GM23338 (cell line): Measurements from ENCODE around the gene COQ8B. TPM values are rescaled to one million over a fixed set of nuclear protein-coding genes. Genes with fewer than 3 reads are reported as not detected.
"Not testable (repeated sequence)": the region's sequence is repeated elsewhere in the genome, so short reads cannot be mapped to it uniquely, and the experiment has no call there.

Experiments
- ATAC-seq: fragments of 200-7000 bp; cut with Tn5 transposase; 3 replicates; pipeline ENCODE4 v1.9.1; 2020
- DNase-seq: peaks from one replicate; pipeline ENCODE4 v3.0.0-alpha.2; 2015; ENCODE audit warnings: low spot score
- H2AFZ ChIP-seq: fragments of 200-600 bp; sonication (generic); 2 replicates; pipeline ENCODE4 v1.8.0; 2016; ENCODE audit warnings: antibody characterized with exemption, mild to moderate bottlenecking, moderate library complexity
- H3F3A ChIP-seq: fragments of 200-600 bp; sonication (generic); replicated peaks from 2 replicates; pipeline ENCODE4 v1.8.0; 2017; ENCODE audit warnings: antibody characterized with exemption, mixed run types, low read depth
- H3K27ac ChIP-seq: fragments of 200-600 bp; sonication (generic); 2 replicates; pipeline ENCODE4 v1.6.1; 2016; ENCODE audit warnings: low read depth
- H3K27me3 ChIP-seq: fragments of 200-600 bp; sonication (generic); 2 replicates; pipeline ENCODE4 v1.8.0; 2016; ENCODE audit warnings: mild to moderate bottlenecking, mixed run types, moderate library complexity; ENCODE audit not compliant: insufficient read depth
- H3K36me3 ChIP-seq: fragments of 200-600 bp; sonication (generic); 2 replicates; pipeline ENCODE4 v1.8.0; 2016; ENCODE audit warnings: mild to moderate bottlenecking; ENCODE audit not compliant: insufficient read depth
- H3K4me1 ChIP-seq: fragments of 200-600 bp; sonication (generic); 2 replicates; pipeline ENCODE4 v1.8.0; 2016; ENCODE audit warnings: mild to moderate bottlenecking, moderate library complexity; ENCODE audit not compliant: insufficient read depth
- H3K4me2 ChIP-seq: fragments of 200-600 bp; sonication (generic); 2 replicates; pipeline ENCODE4 v1.7.1; 2017; ENCODE audit warnings: mixed run types
- H3K4me3 ChIP-seq: fragments of 200-600 bp; sonication (generic); 2 replicates; pipeline ENCODE4 v1.6.1; 2016; ENCODE audit warnings: mixed run types
- H3K79me2 ChIP-seq: fragments of 200-600 bp; sonication (generic); replicated peaks from 2 replicates; pipeline ENCODE4 v1.8.0; 2017; ENCODE audit warnings: mild to moderate bottlenecking; ENCODE audit not compliant: insufficient read depth
- H3K9me2 ChIP-seq: fragments of 200-600 bp; sonication (generic); 2 replicates; pipeline ENCODE4 v1.8.0; 2017; ENCODE audit not compliant: insufficient read depth
- H4K20me1 ChIP-seq: fragments of 200-600 bp; sonication (generic); replicated peaks from 2 replicates; pipeline ENCODE4 v1.8.0; 2017; ENCODE audit warnings: mild to moderate bottlenecking; ENCODE audit not compliant: insufficient read depth
- H3K27ac Mint-ChIP-seq: 2 replicates; pipeline ENCODE4 v1.8.0; 2020; ENCODE audit warnings: inconsistent platforms, mild to moderate bottlenecking, moderate library complexity, mixed read lengths
- H3K27me3 Mint-ChIP-seq: 3 replicates; pipeline ENCODE4 v1.8.0; 2022; ENCODE audit warnings: low read depth, mild to moderate bottlenecking, moderate library complexity, mixed read lengths, inconsistent platforms; ENCODE audit not compliant: insufficient read depth, poor library complexity
- H3K36me3 Mint-ChIP-seq: 3 replicates; pipeline ENCODE4 v1.8.0; 2021; ENCODE audit warnings: low read depth, mild to moderate bottlenecking, inconsistent platforms, moderate library complexity, mixed read lengths
- H3K4me1 Mint-ChIP-seq: 3 replicates; pipeline ENCODE4 v1.8.0; 2020; ENCODE audit warnings: mild to moderate bottlenecking, inconsistent platforms, mixed read lengths
- H3K4me3 Mint-ChIP-seq: 3 replicates; pipeline ENCODE4 v1.8.0; 2021; ENCODE audit warnings: moderate library complexity, mild to moderate bottlenecking, inconsistent platforms, mixed read lengths
- H3K9me3 Mint-ChIP-seq: 3 replicates; pipeline ENCODE4 v1.8.0; 2020; ENCODE audit warnings: moderate library complexity, mild to moderate bottlenecking, inconsistent platforms, mixed read lengths
- CREB1 ChIP-seq: fragments of 250-450 bp; sonication (Bioruptor Pico); IDR thresholded peaks from 2 replicates; pipeline ENCODE4 v1.5.0; 2020; ENCODE audit warnings: low read depth, mild to moderate bottlenecking, moderate library complexity
- ETS1 ChIP-seq: IDR thresholded peaks from 2 replicates; pipeline ENCODE4 v1.6.1; 2016; ENCODE audit warnings: antibody characterized with exemption
- EZH2 ChIP-seq: fragments of 200-600 bp; sonication (generic); IDR thresholded peaks from one replicate; pipeline ENCODE4 v1.8.0; 2017; ENCODE audit warnings: antibody characterized with exemption, mild to moderate bottlenecking, low read depth; ENCODE audit not compliant: unreplicated experiment
- ZNF114 ChIP-seq: fragments of 250-450 bp; sonication (Bioruptor Pico); IDR thresholded peaks from 2 replicates; pipeline ENCODE4 v1.5.0; 2020; ENCODE audit warnings: mild to moderate bottlenecking, moderate library complexity
- polyA plus RNA-seq: library from polyadenylated mRNA; unstranded; fragments of >200 nt; fragmentation: Nextera tagmentation; extraction: Ambion mirVana; gene quantifications from 2 replicates; pipeline ENCODE4 v1.2.1, GENCODE V29; 2016
- total RNA-seq: library from RNA; depleted of rRNA; stranded (reverse); fragments of >200 nt; shearing (Covaris generic); gene quantifications from 2 replicates; pipeline ENCODE4 v1.2.3, GENCODE V29; 2014
- TF ChIP-seq, protein P1 (sequence below): fragments of 250-450 bp; sonication (Bioruptor Pico); IDR thresholded peaks from 2 replicates; pipeline ENCODE4 v1.5.0; 2020; ENCODE audit warnings: mild to moderate bottlenecking, moderate library complexity

The COQ8B gene
- total and polyA plus RNA-seq, 2 experiments from 2014 or later, result 13.9 to 59.6 TPM

GRCh38 chr19:40650749-40651305 lies 65.9 kb downstream of the COQ8B start:
- no peaks in the 10 kb centered on the region for H3K4me1 ChIP-seq
- Mint-ChIP-seq H3K27me3 (peaks cover 3% of the 10 kb centered on the region), H3K4me1 (no peaks in the 10 kb centered on the region), H3K36me3 (peaks cover 6% of the 10 kb centered on the region), H3K4me3 (no peak overlapping the region), H3K27ac (no peak overlapping the region), H3K9me3 (peaks cover 6% of the 10 kb centered on the region)
- no peaks in the 10 kb centered on the region for H4K20me1 ChIP-seq
- H3K36me3 ChIP-seq, result no peaks in the 10 kb centered on the region
- TF ChIP-seq ETS1 (no peak), CREB1 (no peak), EZH2 (no peak), ZNF114 (no peak)
- TF ChIP-seq, protein P1, sequence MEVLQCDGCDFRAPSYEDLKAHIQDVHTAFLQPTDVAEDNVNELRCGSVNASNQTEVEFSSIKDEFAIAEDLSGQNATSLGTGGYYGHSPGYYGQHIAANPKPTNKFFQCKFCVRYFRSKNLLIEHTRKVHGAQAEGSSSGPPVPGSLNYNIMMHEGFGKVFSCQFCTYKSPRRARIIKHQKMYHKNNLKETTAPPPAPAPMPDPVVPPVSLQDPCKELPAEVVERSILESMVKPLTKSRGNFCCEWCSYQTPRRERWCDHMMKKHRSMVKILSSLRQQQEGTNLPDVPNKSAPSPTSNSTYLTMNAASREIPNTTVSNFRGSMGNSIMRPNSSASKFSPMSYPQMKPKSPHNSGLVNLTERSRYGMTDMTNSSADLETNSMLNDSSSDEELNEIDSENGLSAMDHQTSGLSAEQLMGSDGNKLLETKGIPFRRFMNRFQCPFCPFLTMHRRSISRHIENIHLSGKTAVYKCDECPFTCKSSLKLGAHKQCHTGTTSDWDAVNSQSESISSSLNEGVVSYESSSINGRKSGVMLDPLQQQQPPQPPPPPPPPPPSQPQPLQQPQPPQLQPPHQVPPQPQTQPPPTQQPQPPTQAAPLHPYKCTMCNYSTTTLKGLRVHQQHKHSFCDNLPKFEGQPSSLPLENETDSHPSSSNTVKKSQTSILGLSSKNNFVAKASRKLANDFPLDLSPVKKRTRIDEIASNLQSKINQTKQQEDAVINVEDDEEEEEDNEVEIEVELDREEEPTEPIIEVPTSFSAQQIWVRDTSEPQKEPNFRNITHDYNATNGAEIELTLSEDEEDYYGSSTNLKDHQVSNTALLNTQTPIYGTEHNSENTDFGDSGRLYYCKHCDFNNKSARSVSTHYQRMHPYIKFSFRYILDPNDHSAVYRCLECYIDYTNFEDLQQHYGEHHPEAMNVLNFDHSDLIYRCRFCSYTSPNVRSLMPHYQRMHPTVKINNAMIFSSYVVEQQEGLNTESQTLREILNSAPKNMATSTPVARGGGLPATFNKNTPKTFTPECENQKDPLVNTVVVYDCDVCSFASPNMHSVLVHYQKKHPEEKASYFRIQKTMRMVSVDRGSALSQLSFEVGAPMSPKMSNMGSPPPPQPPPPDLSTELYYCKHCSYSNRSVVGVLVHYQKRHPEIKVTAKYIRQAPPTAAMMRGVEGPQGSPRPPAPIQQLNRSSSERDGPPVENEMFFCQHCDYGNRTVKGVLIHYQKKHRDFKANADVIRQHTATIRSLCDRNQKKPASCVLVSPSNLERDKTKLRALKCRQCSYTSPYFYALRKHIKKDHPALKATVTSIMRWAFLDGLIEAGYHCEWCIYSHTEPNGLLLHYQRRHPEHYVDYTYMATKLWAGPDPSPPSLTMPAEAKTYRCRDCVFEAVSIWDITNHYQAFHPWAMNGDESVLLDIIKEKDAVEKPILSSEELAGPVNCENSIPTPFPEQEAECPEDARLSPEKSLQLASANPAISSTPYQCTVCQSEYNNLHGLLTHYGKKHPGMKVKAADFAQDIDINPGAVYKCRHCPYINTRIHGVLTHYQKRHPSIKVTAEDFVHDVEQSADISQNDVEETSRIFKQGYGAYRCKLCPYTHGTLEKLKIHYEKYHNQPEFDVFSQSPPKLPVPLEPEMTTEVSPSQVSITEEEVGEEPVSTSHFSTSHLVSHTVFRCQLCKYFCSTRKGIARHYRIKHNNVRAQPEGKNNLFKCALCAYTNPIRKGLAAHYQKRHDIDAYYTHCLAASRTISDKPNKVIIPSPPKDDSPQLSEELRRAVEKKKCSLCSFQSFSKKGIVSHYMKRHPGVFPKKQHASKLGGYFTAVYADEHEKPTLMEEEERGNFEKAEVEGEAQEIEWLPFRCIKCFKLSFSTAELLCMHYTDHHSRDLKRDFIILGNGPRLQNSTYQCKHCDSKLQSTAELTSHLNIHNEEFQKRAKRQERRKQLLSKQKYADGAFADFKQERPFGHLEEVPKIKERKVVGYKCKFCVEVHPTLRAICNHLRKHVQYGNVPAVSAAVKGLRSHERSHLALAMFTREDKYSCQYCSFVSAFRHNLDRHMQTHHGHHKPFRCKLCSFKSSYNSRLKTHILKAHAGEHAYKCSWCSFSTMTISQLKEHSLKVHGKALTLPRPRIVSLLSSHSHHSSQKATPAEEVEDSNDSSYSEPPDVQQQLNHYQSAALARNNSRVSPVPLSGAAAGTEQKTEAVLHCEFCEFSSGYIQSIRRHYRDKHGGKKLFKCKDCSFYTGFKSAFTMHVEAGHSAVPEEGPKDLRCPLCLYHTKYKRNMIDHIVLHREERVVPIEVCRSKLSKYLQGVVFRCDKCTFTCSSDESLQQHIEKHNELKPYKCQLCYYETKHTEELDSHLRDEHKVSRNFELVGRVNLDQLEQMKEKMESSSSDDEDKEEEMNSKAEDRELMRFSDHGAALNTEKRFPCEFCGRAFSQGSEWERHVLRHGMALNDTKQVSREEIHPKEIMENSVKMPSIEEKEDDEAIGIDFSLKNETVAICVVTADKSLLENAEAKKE (CRISPR knock-in tag), result no peak
- H3K79me2 ChIP-seq, result no peaks in the 10 kb centered on the region
- no peaks in the 10 kb centered on the region for H3K9me2 ChIP-seq
- ATAC-seq (no peak), DNase-seq (no peak)
- no peak overlapping the region for H3K4me3 ChIP-seq
- no peak overlapping the region for H3K27ac ChIP-seq
- H3F3A ChIP-seq, result no peaks in the 10 kb centered on the region
- H2AFZ ChIP-seq, result no peak overlapping the region
- H3K4me2 ChIP-seq, result no peak overlapping the region
- no peaks in the 10 kb centered on the region for H3K27me3 ChIP-seq

DNA sequence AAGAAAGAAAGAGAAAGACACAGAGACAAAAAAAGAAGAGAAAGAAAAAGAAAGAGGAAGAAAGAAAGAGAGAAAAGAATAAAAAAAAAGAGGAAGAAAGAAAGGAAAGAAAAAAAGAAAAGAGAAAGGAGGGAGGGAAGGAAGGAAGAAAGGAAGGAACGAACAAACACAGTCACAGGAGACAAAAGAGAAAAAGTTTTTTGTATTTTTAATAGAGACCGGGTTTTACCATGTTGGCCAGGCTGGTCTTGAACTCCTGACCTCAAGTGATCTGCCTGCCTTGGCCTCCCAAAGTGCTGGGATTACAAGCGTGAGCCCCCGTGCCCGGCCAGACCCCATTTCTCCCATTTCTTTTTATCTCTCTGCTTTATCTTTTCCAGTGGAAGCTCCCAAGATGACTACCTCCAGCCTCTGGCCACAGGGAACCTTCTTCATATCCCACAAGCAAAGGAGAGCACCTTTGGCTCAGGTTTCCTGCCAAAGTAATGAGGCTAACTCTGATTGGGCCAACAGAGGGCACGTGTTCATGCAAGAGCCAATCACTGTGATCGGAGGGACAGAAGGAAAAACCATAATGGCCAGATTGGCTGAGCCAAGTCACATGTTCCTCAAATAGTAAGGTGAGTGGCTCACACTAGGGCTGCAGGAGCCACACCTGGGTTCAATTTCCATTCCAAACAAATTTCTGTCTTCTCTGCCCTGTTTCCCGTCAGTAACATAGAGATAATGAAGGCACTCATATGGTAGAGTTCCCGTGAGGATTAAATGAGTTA lies 66.6 kb downstream of the COQ8B start:
- not testable (repeated sequence) for H2AFZ ChIP-seq

More for the DNA sequence above, 66.6 kb downstream of the COQ8B start:
- not testable (repeated sequence) for H4K20me1 ChIP-seq, H3K4me2 ChIP-seq, H3K36me3 ChIP-seq, H3K36me3 Mint-ChIP-seq, H3K27me3 ChIP-seq, H3K9me2 ChIP-seq, ATAC-seq, H3K4me3 ChIP-seq, H3K27ac Mint-ChIP-seq, H3K27ac ChIP-seq, H3K4me1 ChIP-seq, H3K79me2 ChIP-seq, H3K4me3 Mint-ChIP-seq, H3F3A ChIP-seq, H3K27me3 Mint-ChIP-seq, H3K4me1 Mint-ChIP-seq, H3K9me3 Mint-ChIP-seq
- DNase-seq, result peak; percentile 33
